Lower leg skin (tissue), 3 donors: ENCODE measurements around the gene SDC4.

Experiments
- POLR2A ChIP-seq, 2 donors: fragments of 450-650 bp; IDR thresholded peaks; one replicate each; pipeline ENCODE4 v1.6.1; 2016 to 2017; ENCODE audit warnings: antibody characterized with exemption in 2 of 2, mild to moderate bottlenecking in 1 of 2, moderate library complexity in 1 of 2
- TF ChIP-seq, protein P1 (sequence below), 3 donors: fragments of 450-650 bp; IDR thresholded peaks; one replicate each; pipeline ENCODE4 v1.5.1; 2016; ENCODE audit warnings: antibody characterized with exemption in 3 of 3, mild to moderate bottlenecking in 3 of 3, moderate library complexity in 2 of 3

GRCh38 chr20:45347297-45347935 lies 808 bp downstream of the SDC4 start:
- TF ChIP-seq, protein P1, sequence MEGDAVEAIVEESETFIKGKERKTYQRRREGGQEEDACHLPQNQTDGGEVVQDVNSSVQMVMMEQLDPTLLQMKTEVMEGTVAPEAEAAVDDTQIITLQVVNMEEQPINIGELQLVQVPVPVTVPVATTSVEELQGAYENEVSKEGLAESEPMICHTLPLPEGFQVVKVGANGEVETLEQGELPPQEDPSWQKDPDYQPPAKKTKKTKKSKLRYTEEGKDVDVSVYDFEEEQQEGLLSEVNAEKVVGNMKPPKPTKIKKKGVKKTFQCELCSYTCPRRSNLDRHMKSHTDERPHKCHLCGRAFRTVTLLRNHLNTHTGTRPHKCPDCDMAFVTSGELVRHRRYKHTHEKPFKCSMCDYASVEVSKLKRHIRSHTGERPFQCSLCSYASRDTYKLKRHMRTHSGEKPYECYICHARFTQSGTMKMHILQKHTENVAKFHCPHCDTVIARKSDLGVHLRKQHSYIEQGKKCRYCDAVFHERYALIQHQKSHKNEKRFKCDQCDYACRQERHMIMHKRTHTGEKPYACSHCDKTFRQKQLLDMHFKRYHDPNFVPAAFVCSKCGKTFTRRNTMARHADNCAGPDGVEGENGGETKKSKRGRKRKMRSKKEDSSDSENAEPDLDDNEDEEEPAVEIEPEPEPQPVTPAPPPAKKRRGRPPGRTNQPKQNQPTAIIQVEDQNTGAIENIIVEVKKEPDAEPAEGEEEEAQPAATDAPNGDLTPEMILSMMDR (IDR thresholded peaks at IDR 0.05): no peak
- TF ChIP-seq POLR2A (IDR thresholded peaks at IDR 0.05): no peak
